Mesenchymal stem cell (in vitro differentiated cells and primary cell): ENCODE data around the gene FAM120C.

Experiments
- DNase-seq: peaks from one replicate; pipeline ENCODE4 v3.0.0-alpha.2; 2013
- H2AFZ ChIP-seq: one replicate; pipeline ENCODE4 v1.6.1; 2013; ENCODE audit warnings: low read depth, mild to moderate bottlenecking, control low read depth, inconsistent platforms, low read length, moderate library complexity
- H2AK5ac ChIP-seq: 2 replicates; pipeline ENCODE4 v1.6.1; 2013; ENCODE audit warnings: low read length, moderate library complexity, mild to moderate bottlenecking, inconsistent platforms; ENCODE audit not compliant: severe bottlenecking
- H2BK120ac ChIP-seq: one replicate; pipeline ENCODE4 v1.6.1; 2013; ENCODE audit warnings: low read depth, mild to moderate bottlenecking, inconsistent platforms, low read length, moderate library complexity
- H2BK12ac ChIP-seq, 2 experiments: one replicate each; pipeline ENCODE4 v1.6.1; 2013; ENCODE audit warnings: inconsistent platforms in 2 of 2, low read length in 2 of 2, mild to moderate bottlenecking in 2 of 2, moderate library complexity in 2 of 2, control low read depth in 1 of 2
- H2BK15ac ChIP-seq: one replicate; pipeline ENCODE4 v1.6.1; 2013; ENCODE audit warnings: mild to moderate bottlenecking, low read depth, inconsistent platforms; ENCODE audit not compliant: poor library complexity, severe bottlenecking
- H2BK5ac ChIP-seq: 2 replicates; pipeline ENCODE4 v1.6.1; 2013; ENCODE audit warnings: low read depth, mild to moderate bottlenecking, low read length, control low read depth, inconsistent platforms; ENCODE audit not compliant: poor library complexity, severe bottlenecking
- H3K14ac ChIP-seq, 2 experiments: one replicate each; pipeline ENCODE4 v1.6.1; 2013; ENCODE audit warnings: inconsistent platforms in 2 of 2, low read length in 2 of 2, control low read depth in 1 of 2, mild to moderate bottlenecking in 1 of 2, moderate library complexity in 1 of 2
- H3K18ac ChIP-seq, 2 experiments: one replicate each; pipeline ENCODE4 v1.6.1; 2013; ENCODE audit warnings: inconsistent platforms in 2 of 2, low read length in 2 of 2, control low read depth in 1 of 2, low read depth in 1 of 2, mild to moderate bottlenecking in 1 of 2
- H3K23ac ChIP-seq, 2 experiments: one replicate each; pipeline ENCODE4 v1.6.1; 2013; ENCODE audit warnings: inconsistent platforms in 2 of 2, low read length in 2 of 2, mild to moderate bottlenecking in 2 of 2, moderate library complexity in 2 of 2, control low read depth in 1 of 2
- H3K27ac ChIP-seq: 2 replicates; pipeline ENCODE4 v1.5.1; 2013; ENCODE audit warnings: mild to moderate bottlenecking, moderate library complexity, low read length, control low read depth, inconsistent platforms; ENCODE audit not compliant: poor library complexity, severe bottlenecking
- H3K27me3 ChIP-seq, 2 experiments: 2 replicates each; pipeline versions ENCODE4 v1.6.1 to v1.7.0; 2013; ENCODE audit warnings: low read length in 2 of 2, mild to moderate bottlenecking in 2 of 2, moderate library complexity in 2 of 2, control low read depth in 1 of 2, inconsistent platforms in 1 of 2; ENCODE audit not compliant: control insufficient read depth in 1 of 2, insufficient read depth in 1 of 2
- H3K36me3 ChIP-seq, 2 experiments: 2 replicates each; pipeline versions ENCODE4 v1.6.1 to v1.7.0; 2013; ENCODE audit warnings: low read length in 2 of 2, control low read depth in 1 of 2, inconsistent platforms in 1 of 2, low read depth in 1 of 2, mild to moderate bottlenecking in 1 of 2; ENCODE audit not compliant: insufficient read depth in 2 of 2, control insufficient read depth in 1 of 2
- H3K4ac ChIP-seq, 2 experiments: one replicate each; pipeline ENCODE4 v1.6.1; 2013; ENCODE audit warnings: inconsistent platforms in 2 of 2, low read length in 2 of 2, mild to moderate bottlenecking in 2 of 2, moderate library complexity in 2 of 2, control low read depth in 1 of 2, low read depth in 1 of 2
- H3K4me1 ChIP-seq: 2 replicates; pipeline ENCODE4 v1.6.1; 2013; ENCODE audit warnings: low read depth, low read length, control low read depth; ENCODE audit not compliant: control insufficient read depth, insufficient read depth
- H3K4me2 ChIP-seq: 2 replicates; pipeline ENCODE4 v1.6.1; 2013; ENCODE audit warnings: low read length, mild to moderate bottlenecking, inconsistent platforms; ENCODE audit not compliant: poor library complexity, severe bottlenecking
- H3K4me3 ChIP-seq, 2 experiments: 2 replicates each; pipeline versions ENCODE4 v1.5.1 to v1.7.0; 2013; ENCODE audit warnings: low read length in 2 of 2, mild to moderate bottlenecking in 2 of 2, control low read depth in 1 of 2, low read depth in 1 of 2; ENCODE audit not compliant: insufficient read depth in 1 of 2
- H3K79me1 ChIP-seq: replicated peaks from 2 replicates; pipeline ENCODE4 v1.6.1; 2013; ENCODE audit warnings: mild to moderate bottlenecking, control low read depth, low read length, inconsistent platforms; ENCODE audit not compliant: poor library complexity, severe bottlenecking
- H3K9ac ChIP-seq: 2 replicates; pipeline ENCODE4 v1.7.0; 2013; ENCODE audit warnings: mild to moderate bottlenecking, low read length, moderate library complexity
- H3K9me3 ChIP-seq: 2 replicates; pipeline ENCODE4 v1.7.0; 2013; ENCODE audit warnings: mild to moderate bottlenecking, low read length; ENCODE audit not compliant: control insufficient read depth
- H4K8ac ChIP-seq: one replicate; pipeline ENCODE4 v1.6.1; 2013; ENCODE audit warnings: inconsistent platforms, mild to moderate bottlenecking, low read length, moderate library complexity
- H4K91ac ChIP-seq: one replicate; pipeline ENCODE4 v1.6.1; 2013; ENCODE audit warnings: mild to moderate bottlenecking, low read length, inconsistent platforms
- WGBS: methylation state at CpG from one replicate; pipeline ENCODE4 v1.1.7; 2013; ENCODE audit warnings: mixed read lengths; 5-methylcytosine and 5-hydroxymethylcytosine counted together

The FAM120C gene

DNA sequence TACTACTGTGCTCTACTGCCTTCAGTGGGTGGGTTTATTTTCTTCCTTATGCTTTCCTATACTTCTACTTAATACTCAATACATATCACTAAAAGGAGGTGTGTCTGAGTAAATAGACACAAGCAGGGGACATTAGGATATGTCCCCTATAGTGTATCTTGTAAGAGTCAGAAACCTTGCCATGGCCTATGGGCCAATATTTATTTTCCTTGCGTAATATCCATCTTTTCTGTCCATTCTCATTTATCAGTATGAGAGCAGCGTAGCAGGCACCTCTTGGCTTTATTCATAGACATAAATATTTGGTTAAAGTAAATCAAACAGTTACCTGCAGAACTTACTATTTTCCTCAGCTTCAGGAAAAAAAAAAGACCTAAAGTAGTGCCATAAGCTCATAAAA, 92.2 kb downstream of the FAM120C start:
- Histone ChIP-seq H3K9ac (no peak overlapping the region), H2BK5ac (no peak overlapping the region), H3K27me3 (peaks cover 0 to 8% of the 10 kb centered on the region in 2 experiments), H3K9me3 (no peaks in the 10 kb centered on the region), H3K79me1 (no peaks in the 10 kb centered on the region), H3K36me3 (peaks cover 0 to 15% of the 10 kb centered on the region in 2 experiments), H3K4me3 (no peak overlapping the region), H3K4me2 (no peak overlapping the region), H3K27ac (no peak overlapping the region), H2AK5ac (no peak overlapping the region), H2BK12ac (no peak overlapping the region), H3K4ac (no peak overlapping the region), H3K18ac (no peak overlapping the region), H3K23ac (no peak overlapping the region), H2AFZ (no peak overlapping the region), H4K91ac (no peak overlapping the region), H4K8ac (no peak overlapping the region), H2BK120ac (no peak overlapping the region), H2BK15ac (no peak overlapping the region), H3K14ac (no peak overlapping the region), H3K4me1 (peaks cover 2% of the 10 kb centered on the region)
- WGBS, result no CpG with 5 or more reads among the region's 2 CpGs
- no peak for DNase-seq

DNA sequence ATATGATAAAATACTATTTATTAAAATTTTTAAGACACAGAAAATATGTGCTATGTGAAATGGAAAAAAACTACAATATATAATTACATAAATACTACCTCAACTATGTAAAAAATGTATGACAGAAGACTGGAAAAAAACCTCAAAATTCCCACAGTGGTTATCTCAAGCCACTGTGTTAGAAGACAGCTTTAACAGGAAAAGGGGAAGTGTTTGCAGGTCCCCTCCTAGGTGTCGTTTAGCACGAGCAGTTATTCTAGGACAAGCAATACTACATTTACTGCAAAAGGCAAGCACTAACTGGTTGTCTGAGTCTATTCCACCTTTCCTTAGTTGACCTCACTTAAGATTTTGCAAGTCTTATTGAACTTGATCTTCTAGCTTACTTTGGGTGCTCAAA, 93.9 kb downstream of the FAM120C start:
- WGBS, result no CpG with 5 or more reads among the region's 2 CpGs

DNA sequence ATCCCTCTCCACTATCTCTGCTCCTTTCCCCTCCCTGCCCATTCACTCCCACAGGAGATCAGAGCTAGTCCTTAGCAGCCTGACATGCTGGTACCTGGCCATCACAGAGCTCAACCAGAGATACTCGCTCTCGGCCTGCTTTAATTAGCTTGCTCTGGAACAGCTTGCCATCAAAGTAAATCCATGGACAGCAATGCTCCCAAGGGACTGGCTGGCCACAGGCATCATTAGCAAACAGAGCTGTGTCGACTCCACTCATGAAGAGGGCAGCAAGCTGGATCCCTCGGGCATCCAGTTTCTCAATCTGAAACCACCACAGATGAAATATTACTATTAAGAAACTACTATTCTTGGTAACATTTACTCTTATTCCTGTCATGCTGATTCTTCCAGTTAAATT, 95.4 kb downstream of the FAM120C start:
- Histone ChIP-seq H3K9me3 (no peaks in the 10 kb centered on the region), H3K18ac (no peak overlapping the region), H3K27ac (no peak overlapping the region), H3K14ac (peak overlapping the region in 1 of 2 experiments; percentile 20), H2BK12ac (no peak overlapping the region), H3K4me3 (no peak overlapping the region), H2BK120ac (no peak overlapping the region), H3K4me1 (peaks cover 2% of the 10 kb centered on the region), H2BK5ac (no peak overlapping the region), H4K91ac (no peak overlapping the region), H3K4ac (no peak overlapping the region), H2AFZ (no peak overlapping the region), H3K27me3 (peaks cover 0 to 8% of the 10 kb centered on the region in 2 experiments), H2BK15ac (no peak overlapping the region), H4K8ac (no peak overlapping the region), H3K9ac (no peak overlapping the region), H3K79me1 (no peaks in the 10 kb centered on the region), H3K23ac (no peak overlapping the region), H3K4me2 (no peak overlapping the region), H3K36me3 (peaks cover 6 to 33% of the 10 kb centered on the region in 2 experiments), H2AK5ac (no peak overlapping the region)
- DNase-seq, result no peak
- 57% methylated on average over 4 of the region's 4 CpGs for WGBS

More for the DNA sequence above, 93.9 kb downstream of the FAM120C start:
- Histone ChIP-seq H3K9me3 (no peaks in the 10 kb centered on the region), H2BK12ac (no peak overlapping the region), H4K91ac (no peak overlapping the region), H2BK15ac (no peak overlapping the region), H3K27ac (no peak overlapping the region), H3K4me1 (peaks cover 2% of the 10 kb centered on the region), H4K8ac (no peak overlapping the region), H3K18ac (no peak overlapping the region), H2AFZ (no peak overlapping the region), H2BK5ac (no peak overlapping the region), H3K36me3 (peaks cover 0 to 29% of the 10 kb centered on the region in 2 experiments), H3K79me1 (no peaks in the 10 kb centered on the region), H2AK5ac (no peak overlapping the region), H3K4ac (no peak overlapping the region), H3K9ac (no peak overlapping the region), H3K4me3 (no peak overlapping the region), H3K27me3 (peaks cover 0 to 8% of the 10 kb centered on the region in 2 experiments), H3K14ac (no peak overlapping the region), H3K4me2 (no peak overlapping the region), H3K23ac (no peak overlapping the region), H2BK120ac (no peak overlapping the region)
- no peak for DNase-seq

DNA sequence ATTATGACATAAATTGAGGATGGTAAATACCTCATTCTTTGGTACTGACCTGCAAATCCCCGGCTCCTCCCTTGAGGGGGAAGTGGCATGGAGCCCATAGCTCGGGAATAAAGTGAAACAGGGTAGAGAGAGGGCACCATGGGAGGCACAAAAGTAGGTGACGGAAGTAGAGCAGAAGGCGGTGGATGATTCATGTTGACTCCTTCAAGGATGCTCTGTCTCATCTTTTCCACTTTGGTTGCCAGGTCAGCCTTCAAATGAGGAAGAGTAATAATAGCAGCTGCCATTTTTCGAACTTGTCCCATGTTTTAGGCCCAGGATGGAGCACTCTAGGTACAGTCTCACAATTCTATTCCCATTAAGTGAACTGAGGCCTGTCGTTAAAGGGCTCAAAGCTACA, 97.4 kb downstream of the FAM120C start:
- Histone ChIP-seq H3K14ac (no peak overlapping the region), H3K9ac (no peak overlapping the region), H4K8ac (no peak overlapping the region), H3K4me1 (peaks cover 2% of the 10 kb centered on the region), H2AFZ (no peak overlapping the region), H3K18ac (no peak overlapping the region), H3K79me1 (no peaks in the 10 kb centered on the region), H3K4me2 (no peak overlapping the region), H2BK120ac (no peak overlapping the region), H3K4ac (no peak overlapping the region), H2BK15ac (no peak overlapping the region), H3K4me3 (no peak overlapping the region), H4K91ac (no peak overlapping the region), H2AK5ac (no peak overlapping the region), H3K27ac (no peak overlapping the region), H3K27me3 (peaks cover 0 to 6% of the 10 kb centered on the region in 2 experiments), H3K36me3 (peaks cover 8 to 32% of the 10 kb centered on the region in 2 experiments), H2BK5ac (no peak overlapping the region), H3K9me3 (no peaks in the 10 kb centered on the region), H2BK12ac (no peak overlapping the region), H3K23ac (no peak overlapping the region)
- no peak for DNase-seq
- 94% methylated on average over 5 of the region's 6 CpGs for WGBS
